A549 (cell line): Measurements from ENCODE around the gene UBL7. TPM values are rescaled to one million over a fixed set of nuclear protein-coding genes. Genes with fewer than 3 reads are reported as not detected.

Source experiments
- ATAC-seq, 2 experiments: fragments of 200-7000 bp in 1 of 2; fragments of >200 bp in 1 of 2; cut with Nextera tagmentation in 1 of 2; cut with Tn5 transposase in 1 of 2; 3 replicates each; pipeline versions ENCODE4 v1.8.0 to v1.9.1; 2018 to 2020; ENCODE audit warnings: mild to moderate bottlenecking in 1 of 2, moderate library complexity in 1 of 2
- CTCF ChIA-PET: fragments of 300-600 bp; sonication (Branson Sonifier 250); formaldehyde crosslinking; extraction: SDS; loops from one replicate; lab custom pipeline; 2021; ENCODE audit warnings: antibody characterized with exemption, inconsistent platforms; lab: Yijun Ruan, JAX
- POLR2A ChIA-PET: fragments of 350-600 bp; formaldehyde crosslinking; extraction: SDS; loops from one replicate; lab custom pipeline; 2021; ENCODE audit warnings: antibody characterized with exemption, inconsistent platforms; lab: Yijun Ruan, JAX
- DNase-seq, 2 experiments: peaks; one replicate each; pipeline versions ENCODE4 v3.0.0 to v3.0.0-alpha.2; 2011 to 2016; ENCODE audit warnings: low read depth in 1 of 2, low spot score in 1 of 2
- FAIRE-seq: peaks from 2 replicates; lab custom pipeline; 2011; peaks lifted over from hg19 to GRCh38; lab: Jason Lieb, UNC
- H3K27ac ChIP-seq, 2 experiments: fragments of >200 bp; sonication (Bioruptor Twin); formaldehyde crosslinking; 3 replicates each; pipeline ENCODE4 v1.5.1; 2016 to 2017
- H3K4me1 ChIP-seq: fragments of >200 bp; sonication (Bioruptor Twin); formaldehyde crosslinking; 3 replicates; pipeline ENCODE4 v1.6.1; 2016
- H3K4me2 ChIP-seq: fragments of >200 bp; sonication (Bioruptor Twin); formaldehyde crosslinking; 3 replicates; pipeline ENCODE4 v1.6.1; 2016
- H3K4me3 ChIP-seq: fragments of >200 bp; sonication (Bioruptor Twin); formaldehyde crosslinking; 3 replicates; pipeline ENCODE4 v1.5.1; 2016
- H3K9me3 ChIP-seq: fragments of >200 bp; sonication (Bioruptor Twin); formaldehyde crosslinking; 3 replicates; pipeline ENCODE4 v1.6.1; 2016
- BHLHE40 ChIP-seq: IDR thresholded peaks from 2 replicates; pipeline ENCODE4 v1.6.1; 2012; ENCODE audit warnings: low read depth, low read length, inconsistent platforms
- CBX2 ChIP-seq: fragments of 200-600 bp; sonication (generic); IDR thresholded peaks from 2 replicates; pipeline ENCODE4 v1.6.1; 2016; ENCODE audit warnings: low read depth, mild to moderate bottlenecking, borderline replicate concordance
- CEBPB ChIP-seq, 2 experiments: fragments of >200 bp in 1 of 2; sonication (Bioruptor Twin) in 1 of 2; formaldehyde crosslinking in 1 of 2; IDR thresholded peaks; 2 replicates each; pipeline ENCODE4 v1.6.1; 2012 to 2016
- CHD2 ChIP-seq: fragments of 150-350 bp; IDR thresholded peaks from 2 replicates; pipeline ENCODE4 v1.6.1; 2014; ENCODE audit warnings: low read length; ENCODE audit not compliant: partially characterized antibody
- CHD4 ChIP-seq: fragments of 200-600 bp; sonication (generic); IDR thresholded peaks from 2 replicates; pipeline ENCODE4 v1.6.1; 2016; ENCODE audit warnings: antibody characterized with exemption, mild to moderate bottlenecking, borderline replicate concordance
- CTCF ChIP-seq: fragments of >200 bp; sonication (Bioruptor Twin); formaldehyde crosslinking; IDR thresholded peaks from 3 replicates; pipeline ENCODE4 v1.5.1; 2016
- EHMT2 ChIP-seq: fragments of 200-600 bp; sonication (generic); IDR thresholded peaks from 2 replicates; pipeline ENCODE4 v1.6.1; 2016; ENCODE audit warnings: antibody characterized with exemption, low read depth, mild to moderate bottlenecking, moderate library complexity
- EP300 ChIP-seq, 2 experiments: fragments of >200 bp; sonication (Bioruptor Twin); formaldehyde crosslinking; IDR thresholded peaks; 2 replicates in 1 of 2; 3 replicates in 1 of 2; pipeline ENCODE4 v1.6.1; 2016 to 2017
- FOSB ChIP-seq: fragments of 250-450 bp; sonication (Bioruptor Pico); IDR thresholded peaks from 2 replicates; pipeline ENCODE4 v1.5.0; 2020; ENCODE audit warnings: mild to moderate bottlenecking, moderate library complexity
- FOSL2 ChIP-seq, 2 experiments: fragments of 450-650 bp in 1 of 2; fragments of >200 bp in 1 of 2; sonication (Bioruptor Twin) in 1 of 2; formaldehyde crosslinking; IDR thresholded peaks; 2 replicates each; pipeline versions ENCODE4 v1.5.0 to v1.6.1; 2016 to 2020; ENCODE audit warnings: mild to moderate bottlenecking in 1 of 2, moderate library complexity in 1 of 2
- FOXS1 ChIP-seq: fragments of 250-450 bp; sonication (Bioruptor Pico); IDR thresholded peaks from 2 replicates; pipeline ENCODE4 v1.5.0; 2020; ENCODE audit warnings: mild to moderate bottlenecking, moderate library complexity
- HOXA7 ChIP-seq: fragments of 250-450 bp; sonication (Bioruptor Pico); IDR thresholded peaks from 2 replicates; pipeline ENCODE4 v1.5.0; 2020; ENCODE audit warnings: mild to moderate bottlenecking, moderate library complexity
- HOXB5 ChIP-seq: fragments of 250-450 bp; sonication (Bioruptor Pico); IDR thresholded peaks from 2 replicates; pipeline ENCODE4 v1.5.0; 2020; ENCODE audit warnings: mild to moderate bottlenecking, moderate library complexity
- KDM1A ChIP-seq: fragments of 200-600 bp; sonication (generic); IDR thresholded peaks from 2 replicates; pipeline ENCODE4 v1.6.1; 2016; ENCODE audit warnings: low read depth, mild to moderate bottlenecking
- MAX ChIP-seq: IDR thresholded peaks from 2 replicates; pipeline ENCODE4 v1.6.1; 2012
- POLR2A ChIP-seq: IDR thresholded peaks from 2 replicates; pipeline ENCODE4 v1.6.1; 2012; ENCODE audit warnings: mild to moderate bottlenecking, low read length
- POLR2AphosphoS2 ChIP-seq: conservative IDR thresholded peaks from 2 replicates; pipeline ENCODE4 v1.6.1; 2012; ENCODE audit warnings: low read length, improper control_type of control experiment, inconsistent platforms
- RNF2 ChIP-seq: fragments of 200-600 bp; sonication (generic); IDR thresholded peaks from 2 replicates; pipeline ENCODE4 v1.6.1; 2016; ENCODE audit warnings: low read depth, mild to moderate bottlenecking, antibody characterized with exemption, moderate library complexity, borderline replicate concordance
- TFCP2L1 ChIP-seq: fragments of 250-450 bp; sonication (Bioruptor Pico); IDR thresholded peaks from 2 replicates; pipeline ENCODE4 v1.5.0; 2021; ENCODE audit warnings: mild to moderate bottlenecking
- TP53 ChIP-seq: fragments of 250-450 bp; sonication (Bioruptor Pico); IDR thresholded peaks from 2 replicates; pipeline ENCODE4 v1.5.0; 2021; ENCODE audit warnings: mild to moderate bottlenecking, moderate library complexity
- WGBS: methylation state at CpG from one replicate; pipeline ENCODE4 v1.1.6; 2017; ENCODE audit errors: missing lambda C conversion rate; 5-methylcytosine and 5-hydroxymethylcytosine counted together
- polyA plus RNA-seq, 4 experiments: library from polyadenylated mRNA; depleted of rRNA in 3 of 4; stranded (reverse); fragments of >200 nt; fragmentation: RNase III in 1 of 4; extraction: RNeasy Plus Mini Kit Qiagen cat#74134 plus additional on column Dnase treatment in 1 of 4; gene quantifications; 2 replicates in 3 of 4; 3 replicates in 1 of 4; pipeline ENCODE4 v1.2.3, GENCODE V29; 2011 to 2017
- TF ChIP-seq, protein P1 (sequence below): fragments of 250-450 bp; sonication (Bioruptor Pico); IDR thresholded peaks from 2 replicates; pipeline ENCODE4 v1.5.0; 2020; ENCODE audit warnings: low read depth, mild to moderate bottlenecking, moderate library complexity
- TF ChIP-seq, protein P2 (sequence below): IDR thresholded peaks from 2 replicates; pipeline ENCODE4 v1.6.1; 2012; ENCODE audit warnings: low read depth, borderline replicate concordance
- TF ChIP-seq, protein P3 (sequence below): fragments of >200 bp; sonication (Bioruptor Twin); formaldehyde crosslinking; IDR thresholded peaks from 2 replicates; pipeline ENCODE4 v1.6.1; 2016
- TF ChIP-seq, protein P4 (sequence below): fragments of >200 bp; sonication (Bioruptor Twin); formaldehyde crosslinking; IDR thresholded peaks from 3 replicates; pipeline ENCODE4 v1.6.1; 2016

Gene UBL7
- polyA plus RNA-seq, 2 of the 4 experiments (the other 2 are of a cell fraction): 32.6 to 48.5 TPM

- DNase-seq (no peak), FAIRE-seq (no peak), ATAC-seq (no peak)
- H3K4me1 ChIP-seq: peaks cover 1% of the 10 kb centered on the region
- ChIA-PET POLR2A (no interaction called here), CTCF (no interaction called here)
- H3K4me3 ChIP-seq: no peak overlapping the region
- H3K27ac ChIP-seq: no peak overlapping the region
- H3K4me2 ChIP-seq: no peak overlapping the region
- no peaks in the 10 kb centered on the region for H3K9me3 ChIP-seq
- TF ChIP-seq CHD2 (no peak), CBX2 (no peak), FOXS1 (CRISPR knock-in tag) (no peak), HOXB5 (CRISPR knock-in tag) (no peak)
- 94% methylated on average over 7 of the region's 12 CpGs for WGBS
These were observed 46.2 kb downstream of the UBL7 start for GRCh38 chr15:74414603-74415338.

DNA sequence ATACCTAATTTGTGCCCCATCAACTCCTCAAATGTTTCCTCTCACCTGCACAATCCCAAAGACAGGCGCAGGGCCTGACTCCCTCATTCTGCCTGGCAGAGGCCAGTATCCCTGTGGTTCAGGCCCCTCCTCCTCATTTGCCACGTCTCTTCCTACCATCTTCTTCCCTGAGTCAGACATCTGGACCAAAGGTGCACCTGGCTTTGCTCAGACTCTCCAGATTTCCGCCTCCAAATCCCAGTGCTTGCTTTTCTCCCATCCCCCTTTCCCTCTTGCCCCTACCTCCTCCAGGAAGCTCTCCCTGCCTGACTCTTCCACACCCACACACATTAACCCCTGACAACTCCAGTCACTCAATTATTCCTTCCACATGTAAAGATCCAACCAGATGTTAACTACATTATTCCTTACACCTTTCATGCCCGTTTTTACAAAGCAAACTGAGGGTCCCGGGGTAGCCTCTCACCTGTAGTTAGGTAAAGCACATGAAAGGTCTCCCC is 46.8 kb downstream of the UBL7 start:
- POLR2A ChIA-PET: no interaction called here

DNA sequence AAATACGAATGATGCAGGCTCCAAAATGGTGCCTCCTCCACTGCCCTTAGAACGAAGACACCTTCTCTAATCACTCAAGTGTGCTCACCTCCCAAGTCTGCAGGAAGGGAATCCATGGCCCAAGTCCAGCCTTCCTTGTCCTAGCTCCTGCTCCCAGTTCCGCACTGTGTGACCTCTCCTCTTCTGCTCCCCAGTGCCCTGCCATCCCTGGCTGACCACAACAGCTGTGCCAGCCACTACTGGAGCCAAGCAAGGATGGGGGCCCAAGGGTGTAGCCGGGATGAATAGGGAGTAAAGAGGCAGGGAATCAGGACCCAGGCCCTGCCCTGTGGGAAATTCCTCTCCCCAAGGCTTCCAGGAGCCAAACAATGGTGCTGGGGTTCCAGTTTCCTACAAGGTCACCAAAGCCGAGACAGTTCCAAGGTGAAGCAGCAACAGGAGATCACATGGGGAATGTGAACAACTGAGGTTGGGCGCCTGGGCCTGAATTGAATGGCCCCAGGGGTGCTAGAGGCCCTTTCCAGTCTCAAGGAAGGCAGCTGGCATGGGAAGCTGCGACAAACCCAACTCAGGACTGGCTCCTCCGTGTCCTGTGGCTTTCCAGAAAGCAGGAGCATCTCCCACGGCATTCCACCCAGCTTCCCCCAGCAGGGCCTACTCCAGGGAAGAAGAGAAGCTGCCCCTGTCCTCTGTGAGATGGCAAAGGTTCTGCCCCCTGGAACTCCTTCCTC is 47.4 kb downstream of the UBL7 start:
- Histone ChIP-seq H3K4me2 (no peak overlapping the region), H3K4me3 (no peak overlapping the region), H3K4me1 (no peaks in the 10 kb centered on the region), H3K27ac (no peak overlapping the region), H3K9me3 (no peaks in the 10 kb centered on the region)
- ATAC-seq (no peak), DNase-seq (no peak), FAIRE-seq (no peak)
- TF ChIP-seq TFCP2L1 (CRISPR knock-in tag): no peak
- TF ChIP-seq FOXS1 (CRISPR knock-in tag): no peak
- no peak for TF ChIP-seq BHLHE40
- TF ChIP-seq, protein P1, sequence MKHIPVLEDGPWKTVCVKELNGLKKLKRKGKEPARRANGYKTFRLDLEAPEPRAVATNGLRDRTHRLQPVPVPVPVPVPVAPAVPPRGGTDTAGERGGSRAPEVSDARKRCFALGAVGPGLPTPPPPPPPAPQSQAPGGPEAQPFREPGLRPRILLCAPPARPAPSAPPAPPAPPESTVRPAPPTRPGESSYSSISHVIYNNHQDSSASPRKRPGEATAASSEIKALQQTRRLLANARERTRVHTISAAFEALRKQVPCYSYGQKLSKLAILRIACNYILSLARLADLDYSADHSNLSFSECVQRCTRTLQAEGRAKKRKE (CRISPR knock-in tag): no peak
- no peak for TF ChIP-seq MAX
- no peak for TF ChIP-seq EHMT2
- TF ChIP-seq CTCF: no peak
- TF ChIP-seq, protein P2, sequence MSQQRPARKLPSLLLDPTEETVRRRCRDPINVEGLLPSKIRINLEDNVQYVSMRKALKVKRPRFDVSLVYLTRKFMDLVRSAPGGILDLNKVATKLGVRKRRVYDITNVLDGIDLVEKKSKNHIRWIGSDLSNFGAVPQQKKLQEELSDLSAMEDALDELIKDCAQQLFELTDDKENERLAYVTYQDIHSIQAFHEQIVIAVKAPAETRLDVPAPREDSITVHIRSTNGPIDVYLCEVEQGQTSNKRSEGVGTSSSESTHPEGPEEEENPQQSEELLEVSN: no peak
- POLR2A ChIA-PET: no interaction called here
- WGBS: 68% methylated on average over 7 of the region's 9 CpGs
- CTCF ChIA-PET: no interaction called here

More for the DNA sequence above, 46.8 kb downstream of the UBL7 start:
- no peak for ATAC-seq
- CTCF ChIA-PET: no interaction called here
- DNase-seq: no peak
- no peak overlapping the region for H3K27ac ChIP-seq
- H3K4me1 ChIP-seq: no peaks in the 10 kb centered on the region
- H3K4me3 ChIP-seq: no peak overlapping the region
- 86% methylated on average over 5 of the region's 5 CpGs for WGBS
- no peak for FAIRE-seq
- H3K9me3 ChIP-seq: no peaks in the 10 kb centered on the region
- TF ChIP-seq HOXA7 (no peak), EP300 (IDR thresholded peaks at IDR 0.05) (no peak), EHMT2 (no peak), FOSB (CRISPR knock-in tag) (no peak), RNF2 (no peak), CHD4 (no peak), CEBPB (IDR thresholded peaks at IDR 0.05) (no peak), TP53 (CRISPR knock-in tag) (no peak), POLR2AphosphoS2 (no peak), POLR2A (no peak), KDM1A (no peak), FOSL2 (IDR thresholded peaks at IDR 0.05) (no peak), FOSL2 (CRISPR knock-in tag; IDR thresholded peaks at IDR 0.05) (no peak)
- TF ChIP-seq, protein P2: no peak
- TF ChIP-seq, protein P3, sequence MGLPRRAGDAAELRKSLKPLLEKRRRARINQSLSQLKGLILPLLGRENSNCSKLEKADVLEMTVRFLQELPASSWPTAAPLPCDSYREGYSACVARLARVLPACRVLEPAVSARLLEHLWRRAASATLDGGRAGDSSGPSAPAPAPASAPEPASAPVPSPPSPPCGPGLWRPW: no peak
- TF ChIP-seq, protein P4, sequence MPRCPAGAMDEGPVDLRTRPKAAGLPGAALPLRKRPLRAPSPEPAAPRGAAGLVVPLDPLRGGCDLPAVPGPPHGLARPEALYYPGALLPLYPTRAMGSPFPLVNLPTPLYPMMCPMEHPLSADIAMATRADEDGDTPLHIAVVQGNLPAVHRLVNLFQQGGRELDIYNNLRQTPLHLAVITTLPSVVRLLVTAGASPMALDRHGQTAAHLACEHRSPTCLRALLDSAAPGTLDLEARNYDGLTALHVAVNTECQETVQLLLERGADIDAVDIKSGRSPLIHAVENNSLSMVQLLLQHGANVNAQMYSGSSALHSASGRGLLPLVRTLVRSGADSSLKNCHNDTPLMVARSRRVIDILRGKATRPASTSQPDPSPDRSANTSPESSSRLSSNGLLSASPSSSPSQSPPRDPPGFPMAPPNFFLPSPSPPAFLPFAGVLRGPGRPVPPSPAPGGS: no peak
- H3K4me2 ChIP-seq: no peak overlapping the region
